ENCODE results near the gene SNAPC3.
"Not testable (repeated sequence)": the region's sequence is repeated elsewhere in the genome, so short reads cannot be mapped to it uniquely, and the experiment has no call there.

- TF ChIP-seq EZH2 (IDR thresholded peaks at IDR 0.05); POLR2AphosphoS5 (IDR thresholded peaks at IDR 0.05; ENCODE audit: borderline replicate concordance, low read depth, low read length); FOXP2 (optimal IDR thresholded peaks at IDR 0.05; ENCODE audit: control extremely low read depth, extremely low read length, insufficient read depth): not testable (repeated sequence)
Observed at GRCh38 chr9:15379888-15380287, 42.8 kb upstream of the SNAPC3 start.

Measured in SK-N-MC (cell line).